Mammary epithelial cell (primary cell): ENCODE results near the gene BRS3.

Source experiments
- CTCF ChIP-seq, 2 donors: IDR thresholded peaks in 1 of 2; conservative IDR thresholded peaks in 1 of 2; 2 replicates each; pipeline ENCODE4 v1.5.1; 2011 to 2012; ENCODE audit warnings: inconsistent platforms in 2 of 2, low read length in 2 of 2, mild to moderate bottlenecking in 2 of 2, control low read depth in 1 of 2, low read depth in 1 of 2; ENCODE audit not compliant: insufficient read depth in 1 of 2; ENCODE audit errors: extremely low read depth in 1 of 2
- EZH2 ChIP-seq: IDR thresholded peaks from 2 replicates; pipeline ENCODE4 v1.6.1; 2012; ENCODE audit warnings: low read length, inconsistent platforms, borderline replicate concordance

GRCh38 chrX:136467303-136467702 lies 20.4 kb upstream of the BRS3 start:
- TF ChIP-seq CTCF (conservative IDR thresholded peaks at IDR 0.05 in 1 of 2, IDR thresholded peaks at IDR 0.05 in 1 of 2; ENCODE audit: extremely low read depth in 1 of 2, insufficient read depth in 1 of 2, low read depth in 1 of 2, low read length in 2 of 2) (no peak), EZH2 (no peak)
